ENCODE measurements around the gene ZNF593.

Gene ZNF593

GRCh38 chr1:26168410-26169197 is 1.1 kb upstream of the ZNF593 start, which contains the start of gene C1orf232:
Gene C1orf232 (minus strand): TSS chr1:26168963. CDS start chr1:26168499, 464 bp downstream.
- DNase-seq (ENCODE audit: insufficient read length, low spot score) (no peak), FAIRE-seq (no peak)

GRCh38 chr1:26169198-26169554 is 532 bp upstream of the ZNF593 start:
- DNase-seq (ENCODE audit: insufficient read length, low spot score) (no peak), FAIRE-seq (no peak)

- FAIRE-seq (no peak), DNase-seq (ENCODE audit: insufficient read length, low spot score) (no peak)
These were observed 739 bp downstream of the ZNF593 start for GRCh38 chr1:26170472-26170821.

GRCh38 chr1:26171084-26172072 is 1.7 kb downstream of the ZNF593 start, which contains the start of gene ZNF593OS:
Gene ZNF593OS (minus strand): TSS chr1:26171832. CDS start chr1:26171661, 171 bp downstream.
- FAIRE-seq (no peak), DNase-seq (ENCODE audit: insufficient read length, low spot score) (no peak)

GRCh38 chr1:26175346-26175745 is 5.6 kb downstream of the ZNF593 start:
- DNase-seq (ENCODE audit: insufficient read length, low spot score) (no peak), FAIRE-seq (no peak)

- FAIRE-seq, result no peak
- DNase-seq (ENCODE audit: insufficient read length, low spot score), result no peak
These were observed 7.5 kb downstream of the ZNF593 start, which contains the start of gene CNKSR1 for GRCh38 chr1:26177182-26177684. Gene CNKSR1 (plus strand): TSS chr1:26177491. CDS start chr1:26177548, 57 bp downstream.

- no peak for DNase-seq (ENCODE audit: insufficient read length, low spot score)
- no peak for FAIRE-seq
These were observed 10.3 kb downstream of the ZNF593 start for GRCh38 chr1:26180010-26180506.

- no peak for DNase-seq (ENCODE audit: insufficient read length, low spot score)
- FAIRE-seq, result no peak
These were observed 12.1 kb downstream of the ZNF593 start for GRCh38 chr1:26181586-26182382.

- no peak for FAIRE-seq
- no peak for DNase-seq (ENCODE audit: insufficient read length, low spot score)
These were observed 12.6 kb downstream of the ZNF593 start for GRCh38 chr1:26182383-26182696.

- FAIRE-seq, result no peak
- no peak for DNase-seq (ENCODE audit: insufficient read length, low spot score)
These were observed 14.4 kb downstream of the ZNF593 start for GRCh38 chr1:26184086-26184485.

GRCh38 chr1:26184883-26185282 is 15.2 kb downstream of the ZNF593 start:
- DNase-seq (ENCODE audit: insufficient read length, low spot score) (no peak), FAIRE-seq (no peak)

GRCh38 chr1:26187882-26188281 is 18.2 kb downstream of the ZNF593 start:
- DNase-seq (ENCODE audit: insufficient read length, low spot score) (no peak), FAIRE-seq (no peak)

- DNase-seq (ENCODE audit: insufficient read length, low spot score), result no peak
- no peak for FAIRE-seq
These were observed 18.8 kb downstream of the ZNF593 start for GRCh38 chr1:26188477-26188876.

- FAIRE-seq, result no peak
- no peak for DNase-seq (ENCODE audit: insufficient read length, low spot score)
These were observed 19.6 kb downstream of the ZNF593 start for GRCh38 chr1:26189331-26189730.

- DNase-seq (ENCODE audit: insufficient read length, low spot score) (no peak), FAIRE-seq (no peak)
These were observed 20.1 kb downstream of the ZNF593 start for GRCh38 chr1:26189751-26190275.

- no peak for FAIRE-seq
- peak; percentile 53 for DNase-seq (ENCODE audit: insufficient read length, low spot score)
These were observed 20.8 kb downstream of the ZNF593 start, which contains the start of gene CATSPER4 for GRCh38 chr1:26190373-26190987. Gene CATSPER4 (plus strand): TSS chr1:26190602. CDS start chr1:26190628, 26 bp downstream.

- DNase-seq (ENCODE audit: insufficient read length, low spot score) (no peak), FAIRE-seq (no peak)
These were observed 22.0 kb downstream of the ZNF593 start for GRCh38 chr1:26191739-26192138.

- no peak for FAIRE-seq
- DNase-seq (ENCODE audit: insufficient read length, low spot score), result no peak
These were observed 26.1 kb downstream of the ZNF593 start for GRCh38 chr1:26195805-26196204.

GRCh38 chr1:26197301-26197700 is 27.6 kb downstream of the ZNF593 start:
- DNase-seq (ENCODE audit: insufficient read length, low spot score) (no peak), FAIRE-seq (no peak)

GRCh38 chr1:26197813-26198212 is 28.1 kb downstream of the ZNF593 start:
- no peak for DNase-seq (ENCODE audit: insufficient read length, low spot score)

More at GRCh38 chr1:26197813-26198212, 28.1 kb downstream of the ZNF593 start:
- no peak for FAIRE-seq
